GM19397 (cell line): ENCODE results near the gene RDH16.
"Not testable (repeated sequence)": the region's sequence is repeated elsewhere in the genome, so short reads cannot be mapped to it uniquely, and the experiment has no call there.

Experiments
- ATAC-seq: cut with Tn5 transposase; IDR thresholded peaks from one replicate; pipeline ENCODE4 v1.9.1; 2021; ENCODE audit warnings: mild to moderate bottlenecking, moderate library complexity; ENCODE audit not compliant: unreplicated experiment

The RDH16 gene

DNA sequence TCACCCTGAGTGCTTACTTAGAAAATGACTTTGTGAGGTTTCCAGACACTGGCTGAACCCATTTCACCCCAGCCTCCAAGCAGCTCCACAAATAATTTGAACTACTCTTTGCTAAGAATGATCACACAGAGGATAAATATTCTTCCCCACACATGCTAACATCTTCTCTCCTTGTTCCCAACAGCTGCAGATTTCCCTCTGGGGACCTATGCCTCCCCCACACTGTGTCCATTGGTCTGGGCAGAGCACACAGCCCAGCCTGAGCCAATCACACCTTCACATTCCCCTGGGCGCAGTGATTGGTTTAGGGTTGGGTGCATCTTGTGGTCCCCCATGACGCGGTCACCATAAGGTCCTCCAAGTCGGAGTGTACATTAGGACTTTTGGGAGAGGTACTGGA lies 30.1 kb downstream of the RDH16 start:
- ATAC-seq, result no peak

DNA sequence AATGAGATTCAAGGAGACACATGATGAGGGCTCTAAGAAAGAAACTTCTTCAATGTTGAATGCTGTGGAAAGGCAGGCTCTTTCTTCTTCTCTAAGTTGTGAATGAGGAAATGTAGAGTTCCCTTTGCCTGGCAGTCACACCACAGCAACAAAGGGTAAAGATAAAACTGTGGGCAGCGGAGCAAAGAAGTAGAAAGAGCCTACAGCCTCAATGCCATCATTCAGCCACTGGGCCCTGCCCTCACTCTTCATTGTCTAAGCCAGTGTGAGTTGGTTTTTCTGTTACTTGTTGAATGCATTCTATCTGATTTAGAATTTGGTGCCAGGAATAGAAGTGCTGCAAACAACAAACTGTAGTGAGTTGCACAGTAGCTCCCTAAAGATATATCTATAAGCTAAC lies 35.4 kb downstream of the RDH16 start:
- no peak for ATAC-seq

DNA sequence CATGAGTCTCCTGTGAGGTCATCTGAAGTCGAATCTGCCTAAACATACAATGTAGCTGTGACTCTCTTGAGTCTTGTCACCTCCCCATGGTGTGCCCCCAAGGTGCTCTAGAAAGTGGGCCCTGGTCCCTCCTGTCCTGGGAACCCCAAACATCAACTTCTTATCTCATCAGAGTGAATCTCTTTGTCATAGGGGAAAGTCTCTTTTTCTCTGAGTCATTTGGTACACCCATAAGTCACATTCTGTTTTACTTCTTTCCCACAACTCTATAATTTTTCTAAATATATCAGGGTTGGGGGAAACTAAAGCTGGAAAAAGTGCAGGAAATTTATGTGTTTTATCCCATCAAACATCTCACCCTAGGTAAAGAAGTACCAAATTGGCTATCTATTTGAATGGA lies 36.1 kb downstream of the RDH16 start:
- ATAC-seq, result no peak

DNA sequence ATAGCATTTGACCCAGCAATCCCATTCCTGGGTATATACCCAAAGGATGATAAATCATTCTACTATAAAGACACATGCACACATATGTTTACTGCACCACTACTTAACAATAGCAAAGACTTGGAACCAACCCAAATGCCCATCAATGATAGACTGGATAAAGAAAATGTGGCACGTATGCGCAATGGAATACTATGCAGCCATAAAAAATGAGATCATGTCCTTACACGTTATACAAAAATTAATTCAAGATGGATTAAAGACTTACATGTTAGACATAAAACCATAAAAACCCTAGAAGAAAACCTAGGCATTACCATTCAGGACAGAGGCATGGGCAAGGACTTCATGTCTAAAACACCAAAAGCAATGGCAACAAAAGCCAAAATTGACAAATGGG lies 39.3 kb downstream of the RDH16 start:
- ATAC-seq, result not testable (repeated sequence)

DNA sequence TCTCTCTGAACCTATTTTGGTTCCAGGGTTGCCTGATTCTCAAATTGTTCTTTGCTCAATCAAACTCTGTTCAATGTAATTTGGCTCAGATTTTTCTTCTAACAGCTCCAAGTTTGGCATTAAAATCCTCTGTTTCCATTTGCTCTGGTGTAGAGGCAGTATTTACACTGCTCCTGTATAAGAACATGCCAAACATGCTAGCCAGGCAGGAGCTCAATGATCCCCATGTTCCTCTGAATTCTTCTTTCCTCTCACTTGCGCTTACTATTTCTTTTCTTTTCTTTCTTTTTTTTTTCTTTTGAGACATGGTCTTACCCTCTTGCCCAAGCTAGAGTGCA lies 40.4 kb downstream of the RDH16 start:
- ATAC-seq, result no peak

DNA sequence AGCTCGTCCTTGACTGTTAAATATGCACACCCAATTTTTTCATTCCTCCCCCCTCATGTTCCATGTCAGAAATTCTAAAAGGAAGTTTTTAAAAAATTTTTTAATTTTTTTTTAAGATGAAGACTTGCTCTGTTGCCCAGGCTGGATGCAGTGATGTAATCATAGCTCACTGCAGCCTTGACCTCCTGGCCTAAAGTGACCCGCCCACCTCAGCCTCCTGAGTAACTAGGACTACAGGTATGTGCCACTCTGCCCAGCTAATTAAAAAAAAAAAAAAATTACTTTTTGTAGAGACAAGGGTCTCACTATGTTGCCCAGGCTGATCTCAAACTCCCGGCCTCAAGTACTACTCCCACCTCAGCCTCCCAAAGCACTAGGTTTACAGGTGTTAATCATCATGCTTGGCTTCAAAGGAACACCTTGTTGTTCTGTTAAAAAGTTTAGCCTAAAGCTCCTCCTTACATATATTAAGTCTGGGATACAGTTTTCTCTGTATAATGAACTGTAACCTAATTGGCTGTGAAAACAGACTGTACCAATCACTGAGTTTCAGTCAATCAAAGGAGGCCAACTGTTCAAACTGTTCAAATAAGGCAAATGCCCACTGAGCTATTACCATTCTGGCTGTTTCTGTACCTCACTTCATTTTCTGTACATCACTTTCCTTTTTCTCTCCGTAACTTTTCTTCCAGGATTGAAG lies 41.0 kb downstream of the RDH16 start:
- ATAC-seq, result no peak

DNA sequence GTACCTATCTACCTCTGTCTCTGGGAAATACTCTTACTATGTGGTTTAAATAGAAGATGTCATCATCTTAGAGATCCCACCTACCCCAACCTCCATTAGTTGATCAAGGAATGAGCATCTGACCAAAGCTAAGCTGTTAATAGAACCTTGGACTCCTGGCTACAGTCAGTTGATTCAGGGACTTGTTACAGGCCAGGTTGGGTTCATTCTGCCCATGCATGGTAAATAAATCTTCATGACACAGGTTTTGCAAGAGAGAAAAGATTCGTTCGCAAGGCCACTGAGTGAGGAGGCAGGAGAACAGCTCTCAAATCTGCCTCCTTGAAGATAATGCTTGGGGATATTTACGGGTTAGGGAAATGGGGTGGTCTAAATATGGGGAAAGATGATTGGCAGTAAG lies 42.7 kb downstream of the RDH16 start:
- no peak for ATAC-seq

DNA sequence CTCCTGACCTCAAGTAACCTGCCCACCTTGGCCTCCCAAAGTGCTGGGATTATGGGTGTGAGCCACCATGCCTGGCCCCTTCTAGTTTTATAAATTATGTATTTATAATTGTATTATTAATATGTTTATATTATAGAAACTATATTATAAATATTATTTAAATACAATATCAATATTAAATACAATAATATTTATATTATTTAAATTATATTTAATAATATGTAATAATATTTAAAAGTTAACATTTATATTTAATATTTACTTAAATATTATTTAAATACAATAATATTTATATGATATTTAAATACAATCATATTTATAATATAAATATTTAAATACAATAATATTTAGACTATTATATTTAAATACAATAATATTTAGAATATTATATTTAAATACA lies 43.2 kb downstream of the RDH16 start:
- ATAC-seq, result no peak

DNA sequence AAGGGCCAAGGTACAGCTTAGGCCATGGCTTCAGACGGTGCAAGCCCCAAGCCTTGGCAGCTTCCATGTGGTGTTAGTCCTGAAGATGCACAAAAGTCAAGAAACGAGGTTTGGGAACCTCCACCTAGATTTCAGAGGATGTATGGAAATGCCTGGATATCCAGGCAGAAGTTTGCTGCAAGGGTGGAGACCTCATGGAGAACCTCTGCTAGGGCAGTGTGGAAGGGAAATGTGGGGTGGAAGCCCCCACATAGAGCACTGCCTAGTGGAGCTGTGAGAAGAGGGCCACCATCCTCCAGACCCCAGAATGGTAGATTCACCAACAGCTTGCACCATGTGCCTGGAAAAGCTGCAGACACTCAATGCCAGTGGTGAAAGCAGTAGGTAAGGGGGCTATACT lies 48.0 kb downstream of the RDH16 start:
- not testable (repeated sequence) for ATAC-seq

DNA sequence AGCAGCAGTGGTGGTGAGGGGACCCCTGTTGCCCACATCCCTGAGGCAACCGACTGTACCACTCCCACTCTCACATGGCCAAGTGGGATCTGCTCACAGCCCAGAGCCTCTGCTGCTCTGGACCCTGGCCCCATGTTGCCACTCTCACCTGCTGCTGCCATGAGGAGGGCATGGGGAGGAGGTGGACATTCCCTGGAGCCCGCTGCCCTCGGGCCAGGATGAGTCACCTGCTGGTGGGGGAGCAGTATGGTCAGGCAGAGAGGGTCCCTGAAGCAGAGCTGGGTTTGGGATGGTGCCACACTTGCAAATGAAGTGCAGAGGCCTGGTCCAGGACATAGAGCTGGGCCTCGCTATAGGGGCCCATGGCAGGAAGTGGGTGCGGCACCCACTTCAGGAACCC lies 49.3 kb downstream of the RDH16 start:
- no peak for ATAC-seq

DNA sequence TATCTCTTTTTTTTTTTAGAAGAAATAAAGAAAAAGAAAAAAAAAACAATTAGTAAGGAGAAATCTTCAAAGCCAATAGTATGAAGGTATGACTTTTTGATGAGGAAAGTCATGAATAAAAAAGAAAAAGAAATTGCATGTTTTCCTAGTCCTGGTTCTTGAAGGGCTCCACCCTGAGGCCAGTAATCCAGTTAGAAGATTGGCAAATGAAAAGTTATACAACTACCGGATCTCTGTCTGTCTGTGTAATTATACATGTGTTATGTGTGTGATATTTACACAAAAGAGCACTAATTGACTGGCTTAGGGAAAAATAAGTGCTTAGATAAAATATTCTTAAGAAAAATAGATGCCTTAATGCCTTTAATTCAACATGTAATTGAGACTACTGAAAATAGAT lies 51.6 kb downstream of the RDH16 start:
- ATAC-seq, result no peak

DNA sequence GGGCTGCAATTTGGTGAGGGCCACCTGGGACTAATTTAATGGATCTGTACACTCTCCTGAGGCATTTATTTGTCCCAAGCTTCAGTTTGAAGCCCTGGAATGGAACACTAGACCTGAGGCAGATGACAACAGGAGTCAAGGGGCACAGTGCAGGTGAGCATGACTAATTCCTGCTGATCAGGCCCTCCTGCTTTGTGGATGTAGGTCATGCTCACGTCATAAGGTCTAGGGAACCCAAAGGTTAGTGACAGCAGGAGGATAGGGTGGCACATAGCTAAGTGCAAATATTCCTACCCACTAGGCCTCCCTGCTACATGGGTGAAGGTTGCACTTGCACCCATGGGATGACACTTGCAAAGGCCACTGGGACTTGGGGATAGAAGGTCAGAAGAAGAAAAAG lies 54.0 kb downstream of the RDH16 start:
- no peak for ATAC-seq
